GM21786 (cell line): ENCODE results near the gene TRIO.

Experiments used
- ATAC-seq: cut with Tn5 transposase; IDR thresholded peaks from one replicate; pipeline ENCODE4 v1.9.1; 2021; ENCODE audit not compliant: unreplicated experiment

TRIO gene

DNA sequence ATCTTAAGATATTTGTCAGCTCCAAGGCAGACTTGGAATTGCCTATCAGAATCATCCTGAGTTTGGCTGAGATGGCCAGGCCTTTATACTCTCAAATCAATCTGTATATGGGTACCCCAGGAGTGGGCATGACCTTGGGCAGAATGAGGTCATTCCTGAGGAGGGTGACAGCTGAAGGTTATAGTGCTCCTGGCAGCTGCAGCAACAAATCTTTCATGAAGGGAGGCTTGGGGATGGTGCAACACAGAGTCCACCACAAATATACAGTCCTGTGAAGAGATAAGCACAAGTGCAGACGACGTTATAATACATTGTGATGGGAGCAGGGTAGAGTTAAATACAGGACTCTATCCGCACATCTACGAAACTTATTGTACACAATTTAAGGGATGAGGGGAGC, 21.1 kb upstream of the TRIO start:
- no peak for ATAC-seq

- no peak for ATAC-seq
Measured at GRCh38 chr5:14123551-14123950, 19.6 kb upstream of the TRIO start.

- ATAC-seq: no peak
Measured at GRCh38 chr5:14123974-14124482, 19.1 kb upstream of the TRIO start.

GRCh38 chr5:14125262-14125661, 17.9 kb upstream of the TRIO start:
- no peak for ATAC-seq

DNA sequence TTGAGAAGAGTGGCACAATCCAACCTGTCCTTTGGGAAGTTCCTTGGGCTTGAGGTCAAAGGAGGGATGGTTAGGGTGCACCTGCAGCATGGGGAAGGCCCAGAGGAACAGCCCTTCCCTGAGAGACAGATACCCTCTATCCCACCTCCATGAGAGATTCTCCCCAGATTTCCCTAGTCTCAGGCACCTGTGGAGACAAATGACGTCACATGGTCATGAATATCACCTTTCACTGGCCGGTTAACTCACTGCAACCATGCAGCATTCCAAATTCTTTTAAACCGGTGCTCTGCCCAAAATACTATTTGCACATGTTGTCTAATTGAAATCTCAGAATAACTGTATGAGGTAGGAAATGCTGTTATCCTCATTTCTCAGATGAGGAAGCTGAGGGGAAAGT, 15.6 kb upstream of the TRIO start:
- no peak for ATAC-seq

GRCh38 chr5:14128079-14128478, 15.1 kb upstream of the TRIO start:
- ATAC-seq: no peak

DNA sequence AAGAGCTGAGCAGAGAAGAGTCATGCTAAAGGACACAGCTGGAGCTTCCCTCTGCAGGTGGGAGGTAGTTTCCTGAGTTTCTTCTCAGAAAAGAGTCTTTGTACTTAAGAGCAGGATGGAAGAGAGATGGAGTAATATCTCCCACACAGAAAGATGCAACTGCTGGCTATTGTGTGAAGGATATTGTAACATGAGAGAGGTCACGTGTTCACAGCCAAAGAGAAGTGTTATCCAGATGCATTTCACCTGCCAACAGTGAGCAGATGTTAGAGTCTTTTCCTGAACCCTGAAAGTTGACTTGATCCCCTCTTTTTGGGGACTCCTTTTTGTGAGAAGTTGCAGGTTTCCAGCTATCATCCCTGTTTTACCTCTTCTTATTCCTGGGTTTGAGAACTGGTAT, 14.0 kb upstream of the TRIO start:
- no peak for ATAC-seq

GRCh38 chr5:14131855-14132503, 11.2 kb upstream of the TRIO start:
- ATAC-seq: no peak

DNA sequence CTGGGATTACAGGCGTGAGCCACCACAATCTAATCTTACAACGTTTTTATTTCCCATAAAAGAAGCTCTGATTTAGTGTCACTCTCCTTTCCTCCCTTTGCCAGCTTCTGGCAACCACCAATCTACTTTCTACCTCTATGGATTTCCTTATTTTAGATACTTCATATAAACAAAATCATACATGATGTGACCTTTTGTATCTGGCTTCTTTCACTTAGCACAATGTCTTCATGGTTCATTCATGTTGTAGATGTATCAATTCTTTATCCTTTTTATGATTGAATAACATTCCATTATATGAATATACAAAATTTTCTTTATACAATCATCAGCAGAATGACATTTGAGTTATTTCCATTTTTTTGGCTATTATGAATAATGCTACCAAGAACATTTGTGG, 9.7 kb upstream of the TRIO start:
- no peak for ATAC-seq

DNA sequence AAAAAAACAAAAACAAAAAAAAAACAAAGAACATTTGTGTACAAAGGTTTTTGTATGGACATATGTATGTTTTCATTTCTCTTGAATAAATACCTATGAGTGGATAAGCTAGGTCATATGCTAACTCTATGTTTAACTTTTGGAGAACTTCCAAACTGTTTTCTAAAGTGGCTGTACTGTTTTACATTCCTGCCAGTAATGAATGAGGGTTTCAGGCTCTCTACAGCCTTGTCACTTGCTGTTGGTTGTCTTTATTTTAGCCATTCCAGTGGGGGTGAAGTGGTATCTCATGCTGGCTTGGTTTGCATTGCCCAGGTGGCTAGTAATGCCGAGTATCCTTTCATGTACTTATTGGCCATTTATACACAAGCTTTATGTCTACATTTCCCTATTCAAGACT, 9.1 kb upstream of the TRIO start:
- no peak for ATAC-seq

DNA sequence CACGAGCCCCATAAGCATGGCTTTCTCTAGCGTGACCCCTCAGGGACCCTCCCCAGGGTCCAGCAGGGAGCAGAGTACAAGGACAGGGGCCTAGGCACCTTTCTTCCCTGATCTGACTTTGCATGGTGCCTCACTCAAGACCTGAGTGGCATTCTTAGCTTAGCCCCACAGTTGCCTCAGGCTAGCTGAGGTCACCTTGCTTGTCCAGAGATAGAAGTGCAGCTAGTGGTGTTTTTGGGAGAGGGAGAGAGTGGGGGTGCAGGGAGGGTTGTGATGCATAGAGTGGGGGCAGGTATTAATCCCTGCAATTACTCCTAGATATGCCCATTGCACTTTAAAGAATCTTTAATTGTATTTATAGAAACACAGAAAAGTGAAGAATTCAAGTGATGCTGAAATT, 8.4 kb upstream of the TRIO start:
- ATAC-seq: no peak

GRCh38 chr5:14135621-14136020, 7.5 kb upstream of the TRIO start:
- ATAC-seq: no peak

DNA sequence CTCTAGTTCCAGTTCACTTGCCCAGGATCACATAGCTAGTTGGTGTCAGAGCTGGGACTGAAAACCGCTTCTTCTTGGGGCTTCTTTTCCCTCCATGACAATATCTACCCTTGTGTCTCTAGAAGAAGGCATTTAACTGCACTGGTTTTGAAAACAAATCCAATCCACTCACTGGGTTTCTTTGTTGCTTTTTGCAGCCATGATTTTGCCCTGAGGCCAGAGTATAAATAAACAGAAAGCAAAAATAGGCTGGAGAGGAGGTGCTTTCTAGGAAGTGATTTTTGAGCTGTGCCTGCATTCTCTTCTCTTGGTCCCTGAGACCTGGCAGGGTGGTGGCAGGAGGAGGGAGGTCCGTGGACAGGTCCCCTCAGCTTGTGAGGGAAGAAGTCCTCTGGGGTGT, 6.9 kb upstream of the TRIO start:
- no peak for ATAC-seq

DNA sequence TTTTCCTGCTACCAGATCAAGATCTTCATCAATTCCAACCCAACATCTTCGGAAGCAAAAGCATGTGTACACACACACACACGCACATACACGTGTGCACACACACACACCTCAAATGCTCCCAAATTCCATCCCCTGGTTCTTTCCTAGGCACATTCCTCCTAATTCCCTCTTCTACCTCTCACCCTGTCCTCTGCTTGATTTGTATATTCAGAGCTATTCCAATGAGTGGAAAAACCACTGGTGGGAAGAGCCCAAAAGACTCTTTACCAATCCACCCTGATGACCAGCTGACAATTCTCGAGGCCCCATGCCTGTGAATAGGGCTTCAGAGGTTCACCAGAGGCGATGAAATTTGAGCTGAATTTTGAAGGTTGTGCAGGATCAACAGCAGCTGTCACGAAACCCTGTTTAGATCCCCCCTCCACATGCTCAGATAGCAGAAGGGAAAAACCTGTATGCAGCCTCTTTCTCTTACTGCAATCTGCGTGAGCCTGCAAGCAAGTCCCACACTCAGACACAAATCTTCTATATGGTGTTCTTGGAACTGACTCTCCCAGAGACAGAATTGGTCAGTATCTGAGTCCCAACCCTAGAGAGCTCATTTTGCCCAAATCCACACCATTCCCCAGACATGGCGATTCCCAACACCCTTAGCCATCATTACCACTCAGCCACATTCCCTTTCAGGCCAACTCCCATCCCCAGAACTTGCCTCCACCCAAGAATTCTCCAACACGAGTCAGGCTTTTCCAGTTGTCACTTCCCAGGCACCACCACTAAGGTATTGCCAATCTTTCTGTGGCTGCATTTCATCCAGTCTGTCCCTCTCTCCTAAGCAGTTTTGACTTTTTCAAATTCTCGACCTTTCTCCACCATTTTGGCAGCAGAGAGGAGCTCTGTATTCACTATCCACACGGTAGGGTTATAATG, 4.3 kb upstream of the TRIO start:
- ATAC-seq: no peak

GRCh38 chr5:14141764-14142163, 1.4 kb upstream of the TRIO start:
- no peak for ATAC-seq

DNA sequence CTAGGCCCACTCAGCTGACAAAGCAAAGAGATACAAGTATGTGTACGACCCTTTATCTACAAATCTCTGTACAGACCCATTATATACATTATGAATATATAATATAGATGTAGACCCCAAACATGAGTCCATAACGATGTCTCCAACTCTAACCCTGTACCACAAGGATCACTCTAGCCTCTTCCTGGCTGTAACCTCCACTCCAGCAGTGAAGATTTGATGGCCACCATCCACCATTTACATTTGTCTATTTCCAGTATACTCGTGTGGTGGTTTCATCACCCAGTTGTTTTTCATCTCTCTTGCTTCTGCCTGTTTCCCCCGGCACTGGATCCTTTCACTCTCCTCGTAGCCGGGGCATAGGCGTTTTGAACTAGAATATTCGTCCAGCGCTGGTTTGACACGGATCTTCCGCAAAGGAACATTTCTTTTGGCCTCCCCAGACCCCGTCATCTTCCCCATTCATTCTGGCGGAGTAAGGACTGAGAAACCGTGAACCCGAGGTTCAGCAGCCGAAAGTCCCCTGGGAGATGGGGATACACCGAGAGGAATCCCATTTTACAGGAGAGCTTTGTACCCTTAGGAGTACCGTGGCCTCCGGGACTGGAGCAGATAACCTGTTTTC, 828 bp upstream of the TRIO start:
- ATAC-seq: peak; percentile 1

DNA sequence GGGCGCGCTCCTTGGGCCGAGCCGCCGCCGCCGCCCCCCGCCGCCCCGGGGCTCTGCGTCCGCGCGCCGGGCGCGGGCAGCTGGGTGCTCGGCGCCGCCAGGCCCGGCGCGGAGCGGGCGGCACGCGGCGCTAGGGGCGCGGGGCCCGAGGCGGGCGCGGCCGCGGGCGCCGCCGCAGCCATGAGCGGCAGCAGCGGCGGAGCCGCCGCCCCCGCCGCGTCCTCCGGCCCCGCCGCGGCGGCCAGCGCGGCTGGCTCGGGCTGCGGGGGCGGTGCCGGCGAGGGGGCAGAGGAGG, 351 bp downstream of the TRIO start:
- ATAC-seq: peak; percentile 1

GRCh38 chr5:14143841-14144585, 871 bp downstream of the TRIO start:
- ATAC-seq: peak; percentile 0

GRCh38 chr5:14144586-14145434, 1.7 kb downstream of the TRIO start:
- peak; percentile 59 for ATAC-seq
